ENCODE data around the gene RNGTT.
"Not testable (repeated sequence)": the region's sequence is repeated elsewhere in the genome, so short reads cannot be mapped to it uniquely, and the experiment has no call there.

Gene RNGTT

GRCh38 chr6:88984152-88984551 lies 20.7 kb upstream of the RNGTT start:
- Mint-ChIP-seq H3K27ac (no peak overlapping the region), H3K9me3 (no peaks in the 10 kb centered on the region)

GRCh38 chr6:88983532-88983931 lies 20.1 kb upstream of the RNGTT start:
- H3K9me3 Mint-ChIP-seq: no peaks in the 10 kb centered on the region
- no peaks in the 10 kb centered on the region for H3K27me3 Mint-ChIP-seq
- H3K4me3 Mint-ChIP-seq: no peak overlapping the region
- ATAC-seq (peak; percentile 31), DNase-seq (no peak)
- H3K27ac Mint-ChIP-seq: no peak overlapping the region
- no peaks in the 10 kb centered on the region for H3K4me1 Mint-ChIP-seq

More at GRCh38 chr6:88984152-88984551, 20.7 kb upstream of the RNGTT start:
- Mint-ChIP-seq H3K27me3 (no peaks in the 10 kb centered on the region), H3K4me1 (no peaks in the 10 kb centered on the region), H3K4me3 (no peak overlapping the region)
- no peak for DNase-seq
- ATAC-seq: no peak

GRCh38 chr6:88983129-88983528 lies 19.7 kb upstream of the RNGTT start:
- not testable (repeated sequence) for H3K4me1 Mint-ChIP-seq, H3K27ac Mint-ChIP-seq, H3K27me3 Mint-ChIP-seq, DNase-seq, H3K9me3 Mint-ChIP-seq, ATAC-seq, H3K4me3 Mint-ChIP-seq

DNA sequence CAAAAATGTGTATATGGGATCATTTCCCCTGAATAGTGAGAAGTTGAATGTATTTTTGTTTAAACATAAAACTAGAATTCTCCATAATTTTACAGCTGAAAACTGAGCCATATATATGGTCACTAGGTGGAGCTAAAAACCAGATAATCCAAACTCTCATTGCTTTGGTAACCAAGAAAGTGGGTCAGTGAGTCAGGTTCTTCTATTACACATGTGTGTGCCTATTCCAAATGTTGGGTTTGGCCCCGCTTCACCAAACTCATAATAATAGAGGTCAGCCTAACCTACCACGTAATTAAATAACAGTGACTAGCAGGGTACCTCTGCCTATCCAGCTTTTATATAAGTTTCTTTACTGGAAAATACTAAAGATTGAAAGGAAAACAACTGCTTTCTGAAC lies 19.3 kb upstream of the RNGTT start:
- DNase-seq (peak; percentile 24 to 43), ATAC-seq (peak; percentile 94)
- H3K4me3 Mint-ChIP-seq: no peak overlapping the region
- H3K27me3 Mint-ChIP-seq: no peaks in the 10 kb centered on the region
- no peaks in the 10 kb centered on the region for H3K4me1 Mint-ChIP-seq
- no peak overlapping the region for H3K27ac Mint-ChIP-seq
- H3K9me3 Mint-ChIP-seq: no peaks in the 10 kb centered on the region

DNA sequence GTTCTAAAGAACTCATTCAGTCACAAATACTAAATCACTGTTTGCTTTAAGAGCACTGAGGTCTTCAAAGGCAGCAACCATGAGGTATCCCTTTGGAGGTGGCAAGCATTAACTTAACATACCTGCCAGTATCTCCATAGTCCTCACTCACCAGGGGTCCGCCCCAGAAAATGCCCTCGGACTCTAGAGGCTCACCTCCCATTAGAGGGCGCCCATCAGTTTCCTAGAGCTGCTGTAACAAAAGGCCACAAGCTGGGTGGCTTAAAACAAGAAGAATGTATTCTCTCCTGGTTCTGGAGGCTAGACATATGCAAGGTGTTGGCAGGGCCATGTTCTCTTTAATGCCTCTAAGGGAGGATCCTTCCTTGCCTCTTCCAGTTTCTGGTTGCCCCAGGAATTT lies 12.0 kb upstream of the RNGTT start:
- no peaks in the 10 kb centered on the region for H3K4me1 Mint-ChIP-seq
- H3K27ac Mint-ChIP-seq: peak overlapping the region in 1 of 2 donors; percentile 71
- DNase-seq: no peak
- no peaks in the 10 kb centered on the region for H3K9me3 Mint-ChIP-seq
- no peak overlapping the region for H3K4me3 Mint-ChIP-seq
- ATAC-seq: no peak
- no peaks in the 10 kb centered on the region for H3K27me3 Mint-ChIP-seq

GRCh38 chr6:88972504-88973423 lies 9.3 kb upstream of the RNGTT start:
- Mint-ChIP-seq H3K4me1 (no peaks in the 10 kb centered on the region), H3K4me3 (no peak overlapping the region), H3K27ac (no peak overlapping the region), H3K27me3 (no peaks in the 10 kb centered on the region), H3K9me3 (peaks cover 5 to 6% of the 10 kb centered on the region in 2 donors)
- ATAC-seq: no peak
- DNase-seq: no peak

- no peaks in the 10 kb centered on the region for H3K4me1 Mint-ChIP-seq
- H3K27ac Mint-ChIP-seq: no peak overlapping the region
- no peaks in the 10 kb centered on the region for H3K27me3 Mint-ChIP-seq
- DNase-seq (no peak), ATAC-seq (no peak)
- no peak overlapping the region for H3K4me3 Mint-ChIP-seq
- peaks cover 5 to 6% of the 10 kb centered on the region in 2 donors for H3K9me3 Mint-ChIP-seq
Measured at GRCh38 chr6:88970301-88970700, 6.9 kb upstream of the RNGTT start.

GRCh38 chr6:88969255-88969654 lies 5.8 kb upstream of the RNGTT start:
- not testable (repeated sequence) for H3K27ac Mint-ChIP-seq, H3K4me3 Mint-ChIP-seq, DNase-seq, ATAC-seq, H3K27me3 Mint-ChIP-seq, H3K9me3 Mint-ChIP-seq
- peaks cover 10% of the 10 kb centered on the region for H3K4me1 Mint-ChIP-seq

DNA sequence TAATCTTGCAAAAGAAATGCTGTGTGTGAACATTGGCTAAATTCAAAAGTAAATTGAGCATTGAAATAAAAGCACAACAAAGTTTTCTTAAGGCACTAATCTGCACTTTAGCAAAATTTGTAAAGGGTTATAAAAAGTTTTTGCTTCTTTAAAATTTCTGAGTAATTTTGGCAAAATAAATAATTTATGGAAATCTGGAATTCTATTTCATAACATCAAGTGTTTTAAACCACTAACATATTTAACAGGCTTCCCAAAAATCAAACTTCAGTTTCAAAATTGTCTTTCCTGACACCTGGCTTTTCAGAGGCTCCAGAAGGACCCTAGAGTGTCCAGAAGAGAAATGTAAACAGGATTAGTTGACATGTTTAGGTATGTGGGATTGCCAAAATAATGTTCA lies 4.5 kb upstream of the RNGTT start:
- peaks cover 22% of the 10 kb centered on the region for H3K4me1 Mint-ChIP-seq
- H3K27ac Mint-ChIP-seq: no peak overlapping the region
- ATAC-seq: no peak
- no peak for DNase-seq
- H3K27me3 Mint-ChIP-seq: no peaks in the 10 kb centered on the region
- peaks cover 5 to 6% of the 10 kb centered on the region in 2 donors for H3K9me3 Mint-ChIP-seq
- no peak overlapping the region for H3K4me3 Mint-ChIP-seq

DNA sequence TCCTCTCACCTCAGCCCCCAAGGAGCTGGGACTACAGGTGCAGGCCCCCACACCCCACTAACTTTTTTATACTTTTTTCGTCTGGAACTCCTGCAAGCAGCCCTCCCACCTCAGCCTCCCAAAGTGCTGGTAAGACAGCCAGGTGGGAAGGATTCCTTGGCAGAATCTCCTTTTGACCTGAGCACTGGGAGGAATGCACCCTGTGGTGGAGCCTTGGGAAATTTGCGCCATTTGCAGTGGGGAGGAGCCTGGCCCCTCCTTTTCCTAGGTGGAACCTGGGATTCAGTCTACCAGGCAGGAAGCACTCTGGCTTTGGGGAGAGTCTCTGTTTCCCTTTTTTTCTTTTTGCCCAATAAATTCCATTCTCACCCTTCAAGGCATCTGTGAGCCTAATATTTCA lies 2.3 kb upstream of the RNGTT start:
- ATAC-seq: no peak
- Mint-ChIP-seq H3K9me3 (peaks cover 5 to 6% of the 10 kb centered on the region in 2 donors), H3K27ac (no peak overlapping the region), H3K4me3 (no peak overlapping the region), H3K4me1 (peaks cover 31% of the 10 kb centered on the region), H3K27me3 (no peaks in the 10 kb centered on the region)
- DNase-seq: no peak

- Mint-ChIP-seq H3K27me3 (no peaks in the 10 kb centered on the region), H3K4me1 (peaks cover 38% of the 10 kb centered on the region), H3K27ac (peak overlapping the region in 1 of 2 donors; percentile 78), H3K4me3 (peak overlapping the region; percentile 99), H3K9me3 (peaks cover 5 to 6% of the 10 kb centered on the region in 2 donors)
- no peak for ATAC-seq
- no peak for DNase-seq
Measured at GRCh38 chr6:88964509-88964908, 1.1 kb upstream of the RNGTT start.

- no peak overlapping the region for H3K27ac Mint-ChIP-seq
- peaks cover 58% of the 10 kb centered on the region for H3K4me1 Mint-ChIP-seq
- H3K9me3 Mint-ChIP-seq: peaks cover 7 to 9% of the 10 kb centered on the region in 2 donors
- no peak for DNase-seq
- no peak for ATAC-seq
- no peak overlapping the region for H3K4me3 Mint-ChIP-seq
- H3K27me3 Mint-ChIP-seq: no peaks in the 10 kb centered on the region
Measured at GRCh38 chr6:88958842-88959241, 4.6 kb downstream of the RNGTT start.

GRCh38 chr6:88953550-88954386 lies 9.7 kb downstream of the RNGTT start:
- H3K27me3 Mint-ChIP-seq: no peaks in the 10 kb centered on the region
- no peak for DNase-seq
- no peak for ATAC-seq
- H3K9me3 Mint-ChIP-seq: peaks cover 7 to 9% of the 10 kb centered on the region in 2 donors
- H3K4me3 Mint-ChIP-seq: no peak overlapping the region
- H3K4me1 Mint-ChIP-seq: peaks cover 31% of the 10 kb centered on the region
- no peak overlapping the region for H3K27ac Mint-ChIP-seq

DNA sequence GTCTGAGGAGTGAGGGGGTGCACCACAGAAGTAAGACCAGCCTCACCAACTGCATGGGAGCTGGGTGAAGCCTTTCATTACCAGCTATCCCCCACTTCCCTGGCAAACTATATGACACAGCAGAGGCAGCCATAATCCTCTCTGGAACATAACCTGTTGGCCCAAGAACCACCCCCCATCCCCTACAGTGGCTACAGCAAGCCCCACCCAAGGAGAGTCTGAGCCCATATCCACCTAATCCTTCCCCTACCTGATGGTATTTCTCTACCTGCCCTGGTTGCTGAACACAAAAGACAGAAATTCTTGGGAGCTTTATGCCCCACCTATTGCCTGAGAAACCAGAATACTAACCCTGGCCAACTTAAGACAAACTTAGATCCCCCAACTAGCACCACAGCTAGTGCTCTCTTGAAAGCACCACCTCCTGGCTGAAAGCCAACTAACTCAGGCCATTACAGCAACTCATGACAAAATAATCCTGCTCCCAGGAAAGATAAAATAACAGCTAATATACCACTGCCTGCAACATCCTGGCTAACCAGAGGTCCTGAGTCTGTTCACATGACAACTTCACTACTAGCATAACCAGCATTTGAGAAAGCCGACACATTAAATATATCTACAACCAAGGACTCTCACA lies 11.2 kb downstream of the RNGTT start:
- no peak for DNase-seq
- peaks cover 7 to 9% of the 10 kb centered on the region in 2 donors for H3K9me3 Mint-ChIP-seq
- ATAC-seq: no peak
- no peaks in the 10 kb centered on the region for H3K27me3 Mint-ChIP-seq
- no peak overlapping the region for H3K27ac Mint-ChIP-seq
- peaks cover 18% of the 10 kb centered on the region for H3K4me1 Mint-ChIP-seq
- no peak overlapping the region for H3K4me3 Mint-ChIP-seq

DNA sequence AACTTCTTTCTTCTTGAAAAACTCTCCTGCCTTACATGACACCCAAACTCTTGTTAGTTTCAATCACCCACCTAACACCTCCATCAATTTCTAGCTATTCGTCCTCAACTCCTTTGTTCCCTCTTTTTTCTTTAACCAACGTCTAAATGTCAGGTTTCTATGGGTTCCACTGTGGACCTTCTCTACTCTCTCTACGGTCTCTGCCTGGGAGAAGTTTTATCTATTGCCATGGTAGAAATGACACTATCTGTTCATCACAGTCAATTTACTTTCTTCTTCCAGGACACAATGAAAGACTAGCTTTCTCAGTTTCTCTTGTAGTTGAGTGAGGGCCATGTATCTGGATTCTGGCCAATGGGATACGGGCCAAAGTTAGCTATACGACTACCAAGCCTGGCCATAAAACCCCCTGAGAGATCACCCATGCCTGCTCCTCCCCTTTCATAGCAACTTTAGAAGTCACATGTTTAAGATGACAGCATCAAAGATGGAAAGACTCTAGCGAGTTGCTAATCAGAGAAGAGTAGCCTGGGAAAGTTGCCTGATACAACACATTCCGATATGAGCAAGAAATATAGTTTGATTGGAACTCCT lies 17.9 kb downstream of the RNGTT start:
- Mint-ChIP-seq H3K4me3 (no peak overlapping the region), H3K27ac (no peak overlapping the region), H3K4me1 (no peaks in the 10 kb centered on the region), H3K27me3 (no peaks in the 10 kb centered on the region), H3K9me3 (no peaks in the 10 kb centered on the region)
- no peak for ATAC-seq
- DNase-seq: no peak
